ENCODE measurements around the gene FSIP1. TPM values are rescaled to one million over a fixed set of nuclear protein-coding genes. Genes with fewer than 3 reads are reported as not detected.

Gene FSIP1
- total RNA-seq, 6 donors from 2014 or later, result 0.26 to 3.2 (median 0.79) TPM; not detected in 2

DNA sequence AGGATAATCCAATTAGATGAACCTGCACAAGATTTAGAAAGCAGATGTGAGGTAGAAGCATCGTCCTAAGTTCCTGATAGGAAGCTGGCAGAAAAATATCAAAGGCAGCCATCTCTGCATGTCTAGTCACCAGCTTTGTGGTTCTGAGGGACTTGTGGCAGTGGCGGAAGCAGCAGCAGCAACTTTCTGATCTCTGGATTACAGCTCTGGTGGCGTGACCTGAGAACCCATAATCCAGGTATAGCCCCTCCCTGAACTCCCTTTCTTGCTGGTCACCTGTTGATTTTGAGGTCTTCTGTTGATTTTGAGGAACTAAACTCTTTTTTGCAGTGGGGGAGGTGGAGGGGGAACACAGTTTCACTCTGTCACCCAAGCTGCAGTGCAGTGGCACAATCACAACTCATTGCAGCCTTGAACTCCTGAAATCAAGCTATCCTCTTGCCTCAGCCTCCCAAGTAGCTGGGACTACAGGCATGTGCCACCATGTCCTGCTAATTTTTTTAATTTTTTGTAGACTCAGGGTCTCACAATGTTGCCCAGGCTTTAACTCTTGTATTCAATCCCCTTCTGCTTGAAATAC lies 7.9 kb downstream of the FSIP1 start:
- Histone ChIP-seq H3K9me3 (no peaks in the 10 kb centered on the region), H3K4me1 (no peaks in the 10 kb centered on the region), H3K4me3 (no peak overlapping the region), H3K36me3 (no peaks in the 10 kb centered on the region), H3K27me3 (no peaks in the 10 kb centered on the region), H3K27ac (no peak overlapping the region)
- WGBS, 2 donors, result 62 to 89% methylated on average over 3 of the region's 3 CpGs
- TF ChIP-seq POLR2AphosphoS5 (IDR thresholded peaks at IDR 0.05) (no peak), EP300 (IDR thresholded peaks at IDR 0.05) (no peak), POLR2A (IDR thresholded peaks at IDR 0.05) (no peak)
- DNase-seq (no peak), ATAC-seq (ENCODE audit: low FRiP score in 2 of 2) (no peak)

DNA sequence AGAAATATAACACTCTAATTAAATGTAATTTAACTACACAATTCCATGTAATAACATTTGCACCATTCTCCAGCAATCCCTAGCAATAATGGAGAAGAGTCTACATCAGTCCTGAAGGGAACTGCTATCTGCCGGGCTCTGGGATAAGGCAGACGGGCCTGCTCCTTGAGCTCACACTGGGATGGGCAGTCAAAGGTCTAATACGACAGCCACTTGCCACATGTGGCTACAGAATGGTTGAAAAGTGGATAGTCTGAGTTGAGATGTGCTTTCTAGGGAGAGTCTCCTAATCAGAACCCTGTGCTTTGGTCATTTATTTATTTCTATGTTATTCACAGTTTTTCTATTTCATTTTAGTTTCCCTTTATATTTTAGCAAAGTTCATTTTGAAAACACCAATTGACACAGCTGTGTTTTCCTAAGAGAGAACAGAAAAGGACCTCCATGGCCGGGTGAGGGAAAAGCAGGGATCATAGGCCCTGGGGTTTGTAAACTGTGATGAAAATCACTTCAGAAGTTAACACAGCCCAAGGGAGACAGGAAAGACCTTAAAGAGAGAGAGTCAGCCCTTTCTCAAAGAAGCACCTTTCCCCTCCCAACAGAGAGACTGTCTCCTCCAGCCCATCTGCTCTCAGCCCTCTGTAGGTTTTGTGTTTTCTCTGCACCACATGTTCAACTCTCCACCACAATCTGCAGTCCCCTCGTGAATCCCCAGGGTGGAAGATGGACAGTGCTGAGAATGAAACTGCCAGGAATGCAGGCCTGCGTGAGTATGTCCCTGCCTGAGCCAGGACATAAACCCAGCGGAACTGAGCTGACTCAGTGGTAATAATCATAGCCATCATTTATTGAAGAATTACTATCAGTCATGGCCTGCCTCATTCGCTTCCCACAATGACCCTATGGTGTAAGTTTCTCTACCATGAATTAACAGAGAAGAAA lies 11.6 kb downstream of the FSIP1 start:
- no peaks in the 10 kb centered on the region for H3K9me3 ChIP-seq
- H3K36me3 ChIP-seq, result no peaks in the 10 kb centered on the region
- ATAC-seq (ENCODE audit: low FRiP score in 2 of 2), result peak; percentile 67 to 76
- no peaks in the 10 kb centered on the region for H3K4me1 ChIP-seq
- DNase-seq, result no peak
- H3K27ac ChIP-seq, result peak overlapping the region in 3 of 4 donors; percentile 2 to 71 (median 4)
- WGBS, 2 donors, result 75 to 77% methylated on average over 8 of the region's 8 CpGs
- H3K27me3 ChIP-seq, result no peaks in the 10 kb centered on the region
- TF ChIP-seq EP300 (IDR thresholded peaks at IDR 0.05), result no peak
- TF ChIP-seq, protein P1, sequence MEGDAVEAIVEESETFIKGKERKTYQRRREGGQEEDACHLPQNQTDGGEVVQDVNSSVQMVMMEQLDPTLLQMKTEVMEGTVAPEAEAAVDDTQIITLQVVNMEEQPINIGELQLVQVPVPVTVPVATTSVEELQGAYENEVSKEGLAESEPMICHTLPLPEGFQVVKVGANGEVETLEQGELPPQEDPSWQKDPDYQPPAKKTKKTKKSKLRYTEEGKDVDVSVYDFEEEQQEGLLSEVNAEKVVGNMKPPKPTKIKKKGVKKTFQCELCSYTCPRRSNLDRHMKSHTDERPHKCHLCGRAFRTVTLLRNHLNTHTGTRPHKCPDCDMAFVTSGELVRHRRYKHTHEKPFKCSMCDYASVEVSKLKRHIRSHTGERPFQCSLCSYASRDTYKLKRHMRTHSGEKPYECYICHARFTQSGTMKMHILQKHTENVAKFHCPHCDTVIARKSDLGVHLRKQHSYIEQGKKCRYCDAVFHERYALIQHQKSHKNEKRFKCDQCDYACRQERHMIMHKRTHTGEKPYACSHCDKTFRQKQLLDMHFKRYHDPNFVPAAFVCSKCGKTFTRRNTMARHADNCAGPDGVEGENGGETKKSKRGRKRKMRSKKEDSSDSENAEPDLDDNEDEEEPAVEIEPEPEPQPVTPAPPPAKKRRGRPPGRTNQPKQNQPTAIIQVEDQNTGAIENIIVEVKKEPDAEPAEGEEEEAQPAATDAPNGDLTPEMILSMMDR (IDR thresholded peaks at IDR 0.05), result no peak
- TF ChIP-seq POLR2AphosphoS5 (IDR thresholded peaks at IDR 0.05), result no peak
- TF ChIP-seq POLR2A (IDR thresholded peaks at IDR 0.05), result no peak
- peak overlapping the region in 1 of 4 donors; percentile 11 for H3K4me3 ChIP-seq

DNA sequence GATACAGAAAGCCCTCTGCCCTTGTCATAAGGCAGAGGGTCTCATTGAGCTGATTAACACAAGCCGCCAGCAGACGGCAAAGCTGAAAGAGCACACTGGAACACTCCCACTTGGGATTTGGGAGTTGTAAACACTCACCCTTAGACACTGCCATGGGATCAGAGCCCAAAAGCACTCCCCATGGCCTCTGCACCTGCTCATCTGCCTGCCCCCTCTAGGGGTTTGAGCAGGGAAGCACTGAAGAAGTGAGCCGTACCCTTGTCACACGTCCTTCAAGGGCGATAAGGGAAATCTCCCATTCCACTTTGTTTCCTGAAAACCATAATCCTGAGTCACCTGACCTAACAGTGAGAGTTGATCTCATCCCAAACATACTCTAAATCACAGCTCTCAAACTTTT lies 14.7 kb downstream of the FSIP1 start:
- 92 to 100% methylated on average over 5 of the region's 5 CpGs for WGBS, 2 donors
- no peak for ATAC-seq (ENCODE audit: low FRiP score in 2 of 2)
- TF ChIP-seq EP300 (IDR thresholded peaks at IDR 0.05), result no peak
- no peak for TF ChIP-seq POLR2A (IDR thresholded peaks at IDR 0.05)
- no peak for TF ChIP-seq POLR2AphosphoS5 (IDR thresholded peaks at IDR 0.05)
- TF ChIP-seq, protein P1 (IDR thresholded peaks at IDR 0.05), result no peak
- Histone ChIP-seq H3K9me3 (no peaks in the 10 kb centered on the region), H3K36me3 (no peaks in the 10 kb centered on the region), H3K4me1 (no peaks in the 10 kb centered on the region), H3K27ac (no peak overlapping the region), H3K4me3 (no peak overlapping the region), H3K27me3 (no peaks in the 10 kb centered on the region)
- no peak for DNase-seq

DNA sequence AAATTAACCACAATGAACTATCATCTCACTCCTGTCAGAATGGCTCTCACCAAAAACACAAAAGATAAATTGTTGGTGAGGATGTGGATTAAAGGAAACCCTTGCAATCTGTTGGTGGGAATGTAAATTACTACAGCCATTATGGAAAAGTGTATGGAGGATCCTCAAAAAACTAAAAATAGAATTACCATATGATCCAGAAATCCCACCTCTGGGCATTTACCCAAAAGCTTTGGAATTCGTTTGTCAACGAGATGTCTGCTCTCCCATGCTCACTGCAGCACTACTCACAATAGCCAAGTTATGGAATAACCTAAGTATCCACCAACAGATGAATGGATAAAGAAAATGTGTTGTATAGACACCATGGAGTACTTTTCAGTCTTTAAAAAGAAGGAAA lies 21.6 kb downstream of the FSIP1 start:
- no peak overlapping the region for H3K27ac ChIP-seq
- no peak for DNase-seq
- H3K4me3 ChIP-seq, result no peak overlapping the region
- WGBS, 2 donors, result 78 to 93% methylated on average over 2 of the region's 2 CpGs
- TF ChIP-seq, protein P1 (IDR thresholded peaks at IDR 0.05), result no peak
- TF ChIP-seq POLR2A (IDR thresholded peaks at IDR 0.05), result no peak
- TF ChIP-seq POLR2AphosphoS5 (IDR thresholded peaks at IDR 0.05), result no peak
- TF ChIP-seq EP300 (IDR thresholded peaks at IDR 0.05), result no peak
- H3K27me3 ChIP-seq, result no peaks in the 10 kb centered on the region
- no peaks in the 10 kb centered on the region for H3K36me3 ChIP-seq
- no peak for ATAC-seq (ENCODE audit: low FRiP score in 2 of 2)
- no peaks in the 10 kb centered on the region for H3K4me1 ChIP-seq
- no peaks in the 10 kb centered on the region for H3K9me3 ChIP-seq

DNA sequence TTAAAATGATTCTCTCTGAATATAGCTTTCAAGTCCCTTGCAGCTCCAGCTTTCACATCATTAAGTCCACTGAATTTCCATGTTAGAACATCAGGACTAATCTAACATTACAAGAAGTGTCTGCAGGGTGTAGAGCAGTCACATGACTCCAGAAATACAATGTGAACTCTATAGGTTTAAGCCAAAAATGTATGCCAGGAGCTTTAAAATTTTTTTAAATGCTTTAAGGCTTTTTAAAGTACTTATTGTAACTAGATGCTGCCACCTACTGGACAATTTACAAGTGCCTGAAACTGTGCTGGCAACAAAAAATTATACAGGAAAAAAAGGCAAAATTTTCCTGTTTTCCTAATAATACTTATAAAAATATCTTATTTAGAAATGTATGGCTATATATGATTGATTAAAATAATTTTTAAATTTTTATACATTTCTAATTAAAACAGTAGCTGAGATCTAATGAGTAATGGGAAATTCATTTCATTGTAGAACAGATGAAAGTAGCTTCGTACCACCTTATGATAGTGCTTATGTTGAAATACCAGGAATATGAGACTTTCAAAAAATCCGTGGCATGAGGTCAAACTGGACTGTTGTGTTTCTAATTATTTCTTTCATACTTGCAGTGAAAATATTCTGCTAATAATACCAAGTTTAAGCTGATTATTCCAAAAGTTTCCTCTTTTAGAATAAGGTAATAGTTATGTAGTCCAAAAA lies 25.7 kb downstream of the FSIP1 start:
- Histone ChIP-seq H3K27ac (no peak overlapping the region), H3K4me3 (no peak overlapping the region), H3K27me3 (no peaks in the 10 kb centered on the region), H3K4me1 (no peaks in the 10 kb centered on the region), H3K36me3 (no peaks in the 10 kb centered on the region), H3K9me3 (no peaks in the 10 kb centered on the region)
- DNase-seq (no peak), ATAC-seq (ENCODE audit: low FRiP score in 2 of 2) (peak in 1 of 2 donors; percentile 34)
- no peak for TF ChIP-seq EP300 (IDR thresholded peaks at IDR 0.05)
- no peak for TF ChIP-seq POLR2A (IDR thresholded peaks at IDR 0.05)
- TF ChIP-seq POLR2AphosphoS5 (IDR thresholded peaks at IDR 0.05), result no peak
- TF ChIP-seq, protein P1 (IDR thresholded peaks at IDR 0.05), result peak; percentile 33 to 76 (median 52)
- 48% methylated on average over 2 of the region's 2 CpGs for WGBS, 2 donors

Measured in upper lobe of left lung (tissue), 6 donors.